WTC11 (cell line): ENCODE results near the gene SYCN. TPM values are rescaled to one million over a fixed set of nuclear protein-coding genes. Genes with fewer than 3 reads are reported as not detected.

ENCODE experiments used
- ATAC-seq: fragments of 200-7000 bp; cut with Tn5 transposase; 2 replicates; pipeline ENCODE4 v1.10.0; 2021; ENCODE audit warnings: mild to moderate bottlenecking, moderate library complexity
- CTCF ChIA-PET: fragments of 300-600 bp; sonication (Branson Sonifier 250); formaldehyde crosslinking; loops from one replicate; lab custom pipeline; 2021; ENCODE audit warnings: antibody characterized with exemption; lab: Charles Lee
- POLR2A ChIA-PET: fragments of 350-600 bp; sonication (Branson Sonifier 250); formaldehyde crosslinking; loops from one replicate; lab custom pipeline; 2021; ENCODE audit warnings: antibody characterized with exemption; lab: Charles Lee
- DNase-seq: peaks from one replicate; pipeline ENCODE4 v3.0.0; 2021; ENCODE audit warnings: low spot score
- H3K27ac Mint-ChIP-seq: 2 replicates; pipeline ENCODE4 v1.8.0; 2021; ENCODE audit warnings: mixed read lengths
- H3K27me3 Mint-ChIP-seq: 2 replicates; pipeline ENCODE4 v1.8.0; 2021; ENCODE audit warnings: low read depth, mild to moderate bottlenecking, moderate library complexity, mixed read lengths
- H3K36me3 Mint-ChIP-seq: 2 replicates; pipeline ENCODE4 v1.8.0; 2021; ENCODE audit warnings: mixed read lengths
- H3K4me1 Mint-ChIP-seq: 2 replicates; pipeline ENCODE4 v1.8.0; 2022; ENCODE audit warnings: mixed read lengths
- H3K4me3 Mint-ChIP-seq: 2 replicates; pipeline ENCODE4 v1.8.0; 2021; ENCODE audit warnings: mild to moderate bottlenecking, moderate library complexity, mixed read lengths
- H3K9me3 Mint-ChIP-seq: 2 replicates; pipeline ENCODE4 v1.8.0; 2021; ENCODE audit warnings: mixed read lengths
- AR ChIP-seq: fragments of 250-450 bp; sonication (Bioruptor Pico); IDR thresholded peaks from 2 replicates; pipeline ENCODE4 v1.9.0; 2021; ENCODE audit warnings: mild to moderate bottlenecking
- E2F4 ChIP-seq: sonication (generic); formaldehyde crosslinking; IDR thresholded peaks from 2 replicates; pipeline ENCODE4 v1.8.1; 2022; ENCODE audit warnings: low read depth, mild to moderate bottlenecking, moderate library complexity, missing genetic modification reagents, borderline replicate concordance
- EMX1 ChIP-seq: fragments of 250-450 bp; sonication (Bioruptor Pico); IDR thresholded peaks from 2 replicates; pipeline ENCODE4 v1.8.0; 2021; ENCODE audit warnings: mild to moderate bottlenecking
- FOXJ3 ChIP-seq: sonication (generic); formaldehyde crosslinking; IDR thresholded peaks from 2 replicates; pipeline ENCODE4 v1.9.0; 2021; ENCODE audit warnings: missing genetic modification reagents, mild to moderate bottlenecking, borderline replicate concordance
- FOXP1 ChIP-seq: sonication (generic); formaldehyde crosslinking; IDR thresholded peaks from 2 replicates; pipeline ENCODE4 v1.8.0; 2022; ENCODE audit warnings: missing genetic modification reagents, mild to moderate bottlenecking, moderate library complexity, borderline replicate concordance
- IRF2 ChIP-seq: sonication (generic); formaldehyde crosslinking; IDR thresholded peaks from 2 replicates; pipeline ENCODE4 v1.8.0; 2022; ENCODE audit warnings: low read depth, missing genetic modification reagents, borderline replicate concordance
- KAT7 ChIP-seq: sonication (generic); formaldehyde crosslinking; IDR thresholded peaks from 2 replicates; pipeline ENCODE4 v1.8.1; 2023; ENCODE audit warnings: missing genetic modification reagents, mild to moderate bottlenecking, borderline replicate concordance
- NR1H2 ChIP-seq: sonication (generic); formaldehyde crosslinking; IDR thresholded peaks from 2 replicates; pipeline ENCODE4 v1.9.0; 2021; ENCODE audit warnings: mild to moderate bottlenecking, moderate library complexity, missing genetic modification reagents
- PRDM15 ChIP-seq: sonication (generic); formaldehyde crosslinking; IDR thresholded peaks from 2 replicates; pipeline ENCODE4 v1.8.0; 2022; ENCODE audit warnings: missing genetic modification reagents
- PRRX2 ChIP-seq: fragments of 250-450 bp; sonication (Bioruptor Pico); IDR thresholded peaks from 2 replicates; pipeline ENCODE4 v1.8.0; 2021; ENCODE audit warnings: mild to moderate bottlenecking
- TEAD1 ChIP-seq: sonication (generic); formaldehyde crosslinking; IDR thresholded peaks from 2 replicates; pipeline ENCODE4 v1.8.0; 2022; ENCODE audit warnings: mild to moderate bottlenecking, missing genetic modification reagents
- USF1 ChIP-seq: sonication (generic); formaldehyde crosslinking; IDR thresholded peaks from 2 replicates; pipeline ENCODE4 v1.8.0; 2022; ENCODE audit warnings: mild to moderate bottlenecking, missing genetic modification reagents
- ZBTB21 ChIP-seq: sonication (generic); formaldehyde crosslinking; IDR thresholded peaks from 2 replicates; pipeline ENCODE4 v1.8.1; 2023; ENCODE audit warnings: mild to moderate bottlenecking, missing genetic modification reagents, borderline replicate concordance
- ZNF423 ChIP-seq: fragments of 250-450 bp; sonication (Bioruptor Pico); IDR thresholded peaks from 2 replicates; pipeline ENCODE4 v2.1.2; 2022; ENCODE audit warnings: mild to moderate bottlenecking, moderate library complexity
- ZNF512 ChIP-seq: sonication (generic); formaldehyde crosslinking; IDR thresholded peaks from 2 replicates; pipeline ENCODE4 v1.8.1; 2022; ENCODE audit warnings: missing genetic modification reagents, borderline replicate concordance
- total RNA-seq: library from RNA; stranded (reverse); gene quantifications from 3 replicates; pipeline ENCODE4 v1.2.3, GENCODE V29; 2021

Gene SYCN
- total RNA-seq, 1 experiment from 2014 or later = 0.77 TPM

GRCh38 chr19:39160889-39161672 lies 43.0 kb downstream of the SYCN start (continued):
- TF ChIP-seq PRRX2 (CRISPR knock-in tag) (no peak), IRF2 (no peak), E2F4 (CRISPR knock-in tag) (no peak)
- TF ChIP-seq, all 79 proteins: peak for 0

GRCh38 chr19:39160523-39160861 lies 43.6 kb downstream of the SYCN start:
- Mint-ChIP-seq H3K4me1 (peaks cover 26% of the 10 kb centered on the region), H3K27ac (peak overlapping the region; percentile 82), H3K4me3 (no peak overlapping the region), H3K36me3 (no peaks in the 10 kb centered on the region), H3K27me3 (no peaks in the 10 kb centered on the region; the same call in 1 of the 2 replicates)
- no peak for DNase-seq
- ChIA-PET CTCF (no interaction called here), POLR2A (no interaction called here)
- ATAC-seq = no peak
- TF ChIP-seq FOXJ3 (CRISPR knock-in tag) = no peak
- TF ChIP-seq TEAD1 (CRISPR knock-in tag) = no peak
- no peak for TF ChIP-seq PRDM15 (CRISPR knock-in tag)
- TF ChIP-seq E2F4 (CRISPR knock-in tag) = no peak
- TF ChIP-seq KAT7 (CRISPR knock-in tag) = no peak
- TF ChIP-seq ZBTB21 (CRISPR knock-in tag) = no peak
- no peak for TF ChIP-seq ZNF423 (CRISPR knock-in tag)
- TF ChIP-seq USF1 = no peak
- TF ChIP-seq FOXP1 (CRISPR knock-in tag) = no peak
- TF ChIP-seq ZNF512 (CRISPR knock-in tag) = no peak
- no peak for TF ChIP-seq AR (CRISPR knock-in tag)
- no peak for TF ChIP-seq NR1H2
- no peak for TF ChIP-seq EMX1 (CRISPR knock-in tag)
- no peak for TF ChIP-seq IRF2
- TF ChIP-seq, all 79 proteins: peak for 0
- no peaks in the 10 kb centered on the region for H3K9me3 Mint-ChIP-seq
